ENCODE results near the gene NT5C1B.

- no peak for TF ChIP-seq CTCF (conservative IDR thresholded peaks at IDR 0.05)
- no peak for TF ChIP-seq EZH2 (IDR thresholded peaks at IDR 0.05; ENCODE audit: low read depth)
These were observed 62.0 kb downstream of the NT5C1B start for GRCh38 chr2:18527326-18527725.

Data from PC-9 (cell line).